ENCODE measurements around the gene UBL4B. TPM values are rescaled to one million over a fixed set of nuclear protein-coding genes. Genes with fewer than 3 reads are reported as not detected.
A peak's percentile ranks its signal among the peaks of the same experiment; 100 is the strongest.

Gene UBL4B
- total RNA-seq, 1 donor from 2014 or later: not detected

GRCh38 chr1:110152133-110152785, 40.0 kb downstream of the UBL4B start:
- peak in 1 of 2 donors; percentile 16 for DNase-seq (ENCODE audit: low read depth in 2 of 2)

- no peak for DNase-seq (ENCODE audit: low read depth in 2 of 2)
These were observed 41.2 kb downstream of the UBL4B start for GRCh38 chr1:110153407-110153950.

- DNase-seq (ENCODE audit: low read depth in 2 of 2): peak; percentile 66 to 76
These were observed 43.8 kb downstream of the UBL4B start for GRCh38 chr1:110155878-110156522.

GRCh38 chr1:110158261-110158660, 46.0 kb downstream of the UBL4B start:
- DNase-seq (ENCODE audit: low read depth in 2 of 2): no peak

GRCh38 chr1:110159168-110159567, 46.9 kb downstream of the UBL4B start:
- no peak for DNase-seq (ENCODE audit: low read depth in 2 of 2)

- DNase-seq (ENCODE audit: low read depth in 2 of 2): no peak
These were observed 48.4 kb downstream of the UBL4B start for GRCh38 chr1:110160538-110161100.

- DNase-seq (ENCODE audit: low read depth in 2 of 2): no peak
These were observed 48.9 kb downstream of the UBL4B start for GRCh38 chr1:110161165-110161564.

GRCh38 chr1:110161849-110162248, 49.6 kb downstream of the UBL4B start:
- no peak for DNase-seq (ENCODE audit: low read depth in 2 of 2)

Other genes with a start within 250 kb of the UBL4B start
- 4.2 and 5.2 TPM in 2 replicates for gene CSF1, start 201.6 kb upstream of the UBL4B start, total RNA-seq
- gene AHCYL1, start 127.7 kb upstream of the UBL4B start, total RNA-seq: 32.7 and 36.1 TPM in 2 replicates
- 26.8 and 41.5 TPM in 2 replicates for gene STRIP1, start 77.8 kb upstream of the UBL4B start, total RNA-seq
- gene ALX3, start 41.8 kb upstream of the UBL4B start, total RNA-seq: not detected in 2 replicates
- 0.40 and 1.1 TPM in 2 replicates for gene SLC6A17, start 38.1 kb downstream of the UBL4B start, total RNA-seq
- gene KCNC4, start 97.9 kb downstream of the UBL4B start, total RNA-seq: 0.44 and 0.99 TPM in 2 replicates
- gene RBM15, start 226.9 kb downstream of the UBL4B start, total RNA-seq: 18.7 and 27.4 TPM in 2 replicates

Data from lung microvascular endothelial cell (primary cell).